Mucosa of descending colon (tissue), 3 donors: ENCODE measurements around the gene SLC26A6. TPM values are rescaled to one million over a fixed set of nuclear protein-coding genes. Genes with fewer than 3 reads are reported as not detected.

ENCODE experiments used
- ATAC-seq: fragments of 200-7000 bp; cut with Tn5 transposase; one replicate; pipeline ENCODE4 v1.9.1; 2020; ENCODE audit warnings: mild to moderate bottlenecking, moderate library complexity
- DNase-seq, 3 donors: peaks; one replicate each; pipeline ENCODE4 v3.0.0-alpha.2; 2020
- H3K36me3 ChIP-seq: fragments of 200-600 bp; one replicate; pipeline ENCODE4 v1.8.0; 2021; ENCODE audit warnings: low read depth, mild to moderate bottlenecking
- H3K4me1 ChIP-seq: fragments of 200-600 bp; one replicate; pipeline ENCODE4 v1.8.0; 2021; ENCODE audit warnings: low read depth, mild to moderate bottlenecking
- H3K4me3 ChIP-seq: fragments of 200-600 bp; one replicate; pipeline ENCODE4 v1.8.0; 2021; ENCODE audit warnings: mild to moderate bottlenecking
- H3K9me3 ChIP-seq: fragments of 200-600 bp; one replicate; pipeline ENCODE4 v1.8.0; 2021; ENCODE audit warnings: mild to moderate bottlenecking
- intact Hi-C, 2 donors: fragments of 100-400 bp; cut with DNase I in 1 of 2; cut with micrococcal nuclease in 1 of 2; formaldehyde crosslinking; loops; one replicate each; pipeline versions ENCODE4 v1.11.0 to v1.11.1; 2022; cut with DNase I, micrococcal nuclease
- total RNA-seq, 3 donors: library from RNA; stranded (reverse); fragmentation: NEBNext Ultra II Directional in 2 of 3; extraction: Animal tissue kit (Norgen Biotek cat#: 25700) in 2 of 3; gene quantifications; one replicate each; pipeline versions ENCODE4 v1.2.1 to v1.2.4, GENCODE V29; 2021 to 2023
- TF ChIP-seq, protein P1 (sequence below): fragments of 200-600 bp; IDR thresholded peaks from one replicate; pipeline ENCODE4 v1.8.0; 2022; ENCODE audit warnings: antibody characterized with exemption, mild to moderate bottlenecking
- donor health status: DM: no; HTN: no; CAD: no; lungs with moderate emphysema.
- donor health status: DM: no; HTN: no; CAD: no.
- donor health status: DM: no; HTN: yes; CAD: no.

SLC26A6 gene
- total RNA-seq, 3 donors from 2014 or later: 78.6 to 161 (median 104) TPM

DNA sequence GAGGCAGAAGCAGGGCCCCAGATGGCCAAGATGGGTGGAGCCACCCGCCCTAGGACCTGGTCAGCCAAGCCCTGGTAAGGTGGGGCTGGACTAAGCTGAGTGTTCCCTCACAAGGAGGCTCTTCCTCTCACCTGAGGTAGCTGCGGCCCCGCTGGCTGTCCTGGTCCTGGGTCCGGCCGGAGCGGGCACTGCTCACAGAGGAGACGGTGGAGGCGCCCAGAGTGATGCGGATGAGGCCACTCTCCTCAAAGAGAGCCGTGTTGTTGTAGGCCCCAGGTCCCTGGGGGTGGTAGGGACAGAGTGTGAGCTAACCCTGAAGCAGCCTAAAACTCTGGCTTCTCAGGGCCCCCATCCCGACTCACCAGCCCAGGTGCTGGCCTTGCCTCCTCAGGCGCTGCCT, 7.3 kb upstream of the SLC26A6 start:
- no peak overlapping the region for H3K4me3 ChIP-seq
- no peaks in the 10 kb centered on the region for H3K4me1 ChIP-seq
- DNase-seq: no peak
- no peaks in the 10 kb centered on the region for H3K9me3 ChIP-seq
- intact Hi-C loops: no loop called here
- TF ChIP-seq, protein P1, sequence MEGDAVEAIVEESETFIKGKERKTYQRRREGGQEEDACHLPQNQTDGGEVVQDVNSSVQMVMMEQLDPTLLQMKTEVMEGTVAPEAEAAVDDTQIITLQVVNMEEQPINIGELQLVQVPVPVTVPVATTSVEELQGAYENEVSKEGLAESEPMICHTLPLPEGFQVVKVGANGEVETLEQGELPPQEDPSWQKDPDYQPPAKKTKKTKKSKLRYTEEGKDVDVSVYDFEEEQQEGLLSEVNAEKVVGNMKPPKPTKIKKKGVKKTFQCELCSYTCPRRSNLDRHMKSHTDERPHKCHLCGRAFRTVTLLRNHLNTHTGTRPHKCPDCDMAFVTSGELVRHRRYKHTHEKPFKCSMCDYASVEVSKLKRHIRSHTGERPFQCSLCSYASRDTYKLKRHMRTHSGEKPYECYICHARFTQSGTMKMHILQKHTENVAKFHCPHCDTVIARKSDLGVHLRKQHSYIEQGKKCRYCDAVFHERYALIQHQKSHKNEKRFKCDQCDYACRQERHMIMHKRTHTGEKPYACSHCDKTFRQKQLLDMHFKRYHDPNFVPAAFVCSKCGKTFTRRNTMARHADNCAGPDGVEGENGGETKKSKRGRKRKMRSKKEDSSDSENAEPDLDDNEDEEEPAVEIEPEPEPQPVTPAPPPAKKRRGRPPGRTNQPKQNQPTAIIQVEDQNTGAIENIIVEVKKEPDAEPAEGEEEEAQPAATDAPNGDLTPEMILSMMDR: no peak
- ATAC-seq: no peak
- H3K36me3 ChIP-seq: no peaks in the 10 kb centered on the region

DNA sequence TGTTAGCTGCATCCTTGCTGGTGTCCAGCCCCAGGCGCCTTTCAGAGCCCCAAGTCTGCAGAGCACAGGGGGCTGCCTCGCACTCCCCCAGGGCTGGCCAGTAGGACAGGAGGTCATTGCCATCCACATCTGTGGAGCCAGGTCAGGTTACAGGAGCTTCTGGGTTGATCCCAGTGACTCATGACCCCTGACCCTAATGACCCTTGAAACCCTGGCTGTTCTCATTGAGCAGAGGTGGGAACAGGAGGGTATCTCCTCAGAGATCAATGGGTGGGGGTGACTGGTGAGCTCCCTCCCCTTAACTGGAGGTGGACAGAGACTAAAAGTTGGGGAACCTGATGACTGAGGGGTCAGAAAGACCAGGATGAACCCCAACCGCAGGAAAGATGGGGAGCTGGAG, 6.1 kb upstream of the SLC26A6 start:
- Histone ChIP-seq H3K4me1 (peaks cover 3% of the 10 kb centered on the region), H3K4me3 (no peak overlapping the region), H3K36me3 (no peaks in the 10 kb centered on the region), H3K9me3 (no peaks in the 10 kb centered on the region)
- intact Hi-C loops: no loop called here
- TF ChIP-seq, protein P1: no peak
- no peak for DNase-seq
- ATAC-seq: no peak

DNA sequence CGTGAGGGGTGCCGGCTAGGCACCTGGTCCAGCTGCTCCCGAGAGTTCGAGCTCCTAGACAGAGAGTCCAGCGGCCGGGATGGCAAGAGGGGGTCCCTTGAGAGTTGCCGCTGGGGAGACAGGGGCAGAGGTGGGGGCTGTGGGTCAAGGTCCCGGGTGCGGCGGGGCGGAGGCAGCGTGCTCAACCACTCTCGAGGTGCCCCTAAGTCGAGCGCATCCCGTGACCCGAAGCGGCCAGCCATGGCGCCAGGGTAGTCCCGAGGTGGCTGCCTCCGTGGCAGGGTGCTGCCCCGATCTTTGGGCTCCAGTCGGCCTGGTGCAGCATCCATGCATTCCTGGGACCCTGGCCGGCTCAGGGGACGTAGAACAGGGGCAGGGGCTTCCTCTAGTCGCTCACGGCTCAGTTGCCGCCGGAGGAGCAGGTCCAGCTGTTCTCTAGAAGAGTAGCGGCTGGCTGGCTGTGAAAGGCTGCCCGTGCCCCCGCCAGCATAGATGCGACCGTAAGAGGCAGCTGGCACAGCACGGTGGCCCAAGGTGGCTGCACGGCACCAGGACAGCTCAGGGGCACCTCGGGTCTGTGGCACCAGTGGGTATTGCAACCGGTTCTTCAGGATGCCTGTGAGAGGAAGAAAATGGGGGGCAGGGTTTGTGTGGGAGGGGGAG, 4.8 kb upstream of the SLC26A6 start:
- intact Hi-C loops: no loop called here
- TF ChIP-seq, protein P1: no peak
- Histone ChIP-seq H3K36me3 (no peaks in the 10 kb centered on the region), H3K9me3 (no peaks in the 10 kb centered on the region), H3K4me3 (no peak overlapping the region), H3K4me1 (peaks cover 7% of the 10 kb centered on the region)
- DNase-seq (no peak), ATAC-seq (no peak)

DNA sequence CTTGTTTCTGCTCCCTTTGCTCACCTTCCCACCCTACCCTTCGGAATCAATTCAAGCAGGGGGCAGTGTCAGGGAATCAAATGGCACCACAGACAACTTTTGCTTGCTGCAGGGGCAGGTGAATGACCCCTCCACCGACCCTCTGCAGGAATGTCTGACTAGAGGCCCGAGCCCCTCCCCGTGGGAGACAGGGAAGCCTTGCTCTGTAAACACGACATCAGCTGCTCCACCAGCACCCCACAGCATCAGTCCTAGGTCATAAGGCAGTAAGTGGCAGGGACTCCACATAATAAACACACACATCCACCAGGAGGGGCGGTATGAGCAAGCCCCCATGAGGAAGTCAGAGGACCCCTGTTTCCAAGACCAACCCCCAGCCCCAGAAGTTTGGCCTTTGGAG, 2.0 kb upstream of the SLC26A6 start:
- no peaks in the 10 kb centered on the region for H3K9me3 ChIP-seq
- no peak for DNase-seq
- H3K4me1 ChIP-seq: peaks cover 19% of the 10 kb centered on the region
- no peak overlapping the region for H3K4me3 ChIP-seq
- no peaks in the 10 kb centered on the region for H3K36me3 ChIP-seq
- ATAC-seq: no peak
- intact Hi-C loops: no loop called here
- TF ChIP-seq, protein P1: no peak

DNA sequence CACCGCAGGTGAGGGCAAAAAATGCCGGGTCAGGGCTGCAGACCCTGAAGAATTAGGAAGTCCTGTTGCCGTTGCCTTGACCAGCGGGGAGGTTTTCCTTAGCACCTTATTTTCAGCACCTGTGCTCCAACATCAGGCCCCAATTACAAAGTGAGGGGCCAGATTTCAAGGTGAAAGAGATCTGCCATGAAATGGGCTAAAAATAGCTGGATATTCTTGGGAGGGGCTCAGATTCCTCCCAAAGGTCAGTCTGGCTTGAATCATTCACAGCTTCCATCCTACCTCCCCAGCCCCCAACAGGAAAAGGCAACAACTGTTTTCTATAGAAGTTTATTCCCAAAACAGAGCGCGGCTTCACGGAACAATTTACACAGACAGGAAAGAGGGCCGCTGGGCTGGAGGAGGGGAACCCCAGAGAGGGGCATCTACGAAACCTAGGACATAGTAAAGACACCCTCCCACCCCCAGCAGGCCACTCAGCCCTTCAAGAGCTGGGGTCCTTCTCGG, 941 bp upstream of the SLC26A6 start:
- ATAC-seq (no peak), DNase-seq (no peak)
- H3K9me3 ChIP-seq: no peaks in the 10 kb centered on the region
- intact Hi-C loops: no loop called here
- TF ChIP-seq, protein P1: no peak
- no peaks in the 10 kb centered on the region for H3K36me3 ChIP-seq
- peaks cover 19% of the 10 kb centered on the region for H3K4me1 ChIP-seq
- H3K4me3 ChIP-seq: peak overlapping the region; percentile 96
